ENCODE data around the gene DNAH2.

GRCh38 chr17:7837408-7838088, 120.0 kb downstream of the DNAH2 start:
- no peak for TF ChIP-seq CTCF (IDR thresholded peaks at IDR 0.05)
- no peak for TF ChIP-seq POLR2A (IDR thresholded peaks at IDR 0.05)
- TF ChIP-seq EP300 (IDR thresholded peaks at IDR 0.05), result no peak
